Fibroblast of pulmonary artery (primary cell): ENCODE data around the gene FSD1L.

Experiments
- DNase-seq: peaks from one replicate; pipeline ENCODE4 v3.0.0-alpha.2; 2010; ENCODE audit warnings: low read depth
- H3K4me3 ChIP-seq: replicated peaks from 2 replicates; pipeline ENCODE4 v1.5.1; 2011; ENCODE audit warnings: low read depth, mild to moderate bottlenecking, control low read depth, low read length, moderate library complexity
- CTCF ChIP-seq: IDR thresholded peaks from 2 replicates; pipeline ENCODE4 v1.5.1; 2011; ENCODE audit warnings: mild to moderate bottlenecking, control low read depth, low read length, inconsistent platforms; ENCODE audit errors: missing control alignments

The FSD1L gene

GRCh38 chr9:105447814-105448812 lies at the start of gene FSD1L:
Gene FSD1L, plus strand, starts transcription at chr9:105448034. Its CDS starts 187 bp downstream, at chr9:105448221.
- peak; percentile 58 for TF ChIP-seq CTCF
- DNase-seq, result peak; percentile 96
- H3K4me3 ChIP-seq, result peak within 1 kb of the TSS; percentile 86

GRCh38 chr9:105399117-105399516 lies 48.7 kb upstream of the FSD1L start:
- TF ChIP-seq CTCF, result no peak
- no peak overlapping the region for H3K4me3 ChIP-seq
- DNase-seq, result no peak

- no peak overlapping the region for H3K4me3 ChIP-seq
- TF ChIP-seq CTCF, result peak; percentile 33
- DNase-seq, result peak; percentile 71
Measured at GRCh38 chr9:105401651-105402050, 46.2 kb upstream of the FSD1L start.

- TF ChIP-seq CTCF, result no peak
- no peak overlapping the region for H3K4me3 ChIP-seq
- DNase-seq, result no peak
Measured at GRCh38 chr9:105403552-105404248, 44.1 kb upstream of the FSD1L start.

GRCh38 chr9:105405514-105406131 lies 42.2 kb upstream of the FSD1L start:
- DNase-seq, result no peak
- no peak for TF ChIP-seq CTCF
- no peak overlapping the region for H3K4me3 ChIP-seq

GRCh38 chr9:105406369-105406768 lies 41.5 kb upstream of the FSD1L start:
- TF ChIP-seq CTCF, result no peak
- DNase-seq, result no peak
- no peak overlapping the region for H3K4me3 ChIP-seq
